CD4-positive, alpha-beta memory T cell (primary cell): ENCODE results near the gene RIPOR3. TPM values are rescaled to one million over a fixed set of nuclear protein-coding genes. Genes with fewer than 3 reads are reported as not detected.

Experiments used
- CTCF ChIA-PET: fragments of 350-600 bp; sonication (Branson Sonifier 250); formaldehyde crosslinking; loops from one replicate; lab custom pipeline; 2021; ENCODE audit warnings: inconsistent platforms; ENCODE audit not compliant: partially characterized antibody; lab: Charles Lee
- POLR2A ChIA-PET: fragments of 350-600 bp; sonication (Branson Sonifier 250); formaldehyde crosslinking; loops from one replicate; lab custom pipeline; 2021; ENCODE audit not compliant: partially characterized antibody; lab: Charles Lee
- DNase-seq, 5 donors: peaks; one replicate each; pipeline versions ENCODE4 v3.0.0 to v3.0.0-alpha.2; 2020 to 2022; ENCODE audit warnings: mixed read lengths in 1 of 5
- H3K27ac ChIP-seq: one replicate; pipeline ENCODE4 v1.7.0; 2013; ENCODE audit warnings: low read depth, low read length
- H3K27me3 ChIP-seq: 2 replicates; pipeline ENCODE4 v1.7.0; 2013; ENCODE audit warnings: mild to moderate bottlenecking, low read length, moderate library complexity; ENCODE audit not compliant: insufficient read depth
- H3K36me3 ChIP-seq: 2 replicates; pipeline ENCODE4 v1.7.0; 2013; ENCODE audit warnings: mild to moderate bottlenecking, low read length, moderate library complexity; ENCODE audit not compliant: insufficient read depth
- H3K4me1 ChIP-seq: 2 replicates; pipeline ENCODE4 v1.7.0; 2013; ENCODE audit warnings: mild to moderate bottlenecking, low read length, moderate library complexity; ENCODE audit not compliant: insufficient read depth
- H3K4me3 ChIP-seq, 2 donors: one replicate each; pipeline ENCODE4 v1.7.0; 2013; ENCODE audit warnings: low read length in 2 of 2, mild to moderate bottlenecking in 1 of 2
- H3K9me3 ChIP-seq, 2 donors: one replicate each; pipeline ENCODE4 v1.7.0; 2013; ENCODE audit warnings: low read length in 2 of 2, control low read depth in 1 of 2; ENCODE audit not compliant: control insufficient read depth in 1 of 2
- H3K27ac Mint-ChIP-seq, 7 donors: one replicate each; pipeline ENCODE4 v1.8.0; 2020 to 2021; ENCODE audit warnings: mixed read lengths in 7 of 7, mild to moderate bottlenecking in 6 of 7, inconsistent platforms in 3 of 7, moderate library complexity in 3 of 7
- H3K27me3 Mint-ChIP-seq, 2 donors: one replicate each; pipeline ENCODE4 v1.8.0; 2020 to 2021; ENCODE audit warnings: mixed read lengths in 2 of 2
- H3K36me3 Mint-ChIP-seq, 2 donors: one replicate each; pipeline ENCODE4 v1.8.0; 2020 to 2021; ENCODE audit warnings: mixed read lengths in 2 of 2, inconsistent platforms in 1 of 2, mild to moderate bottlenecking in 1 of 2
- H3K4me1 Mint-ChIP-seq, 4 donors: one replicate each; pipeline ENCODE4 v1.8.0; 2020 to 2021; ENCODE audit warnings: mixed read lengths in 4 of 4, mild to moderate bottlenecking in 1 of 4
- H3K4me3 Mint-ChIP-seq, 8 donors: one replicate each; pipeline ENCODE4 v1.8.0; 2020 to 2021; ENCODE audit warnings: mixed read lengths in 8 of 8, mild to moderate bottlenecking in 7 of 8, moderate library complexity in 6 of 8, inconsistent platforms in 3 of 8
- H3K9me3 Mint-ChIP-seq, 8 donors: one replicate each; pipeline ENCODE4 v1.8.0; 2020 to 2021; ENCODE audit warnings: mixed read lengths in 8 of 8, mild to moderate bottlenecking in 5 of 8, inconsistent platforms in 3 of 8, moderate library complexity in 1 of 8
- intact Hi-C: fragments of 100-400 bp; cut with micrococcal nuclease; formaldehyde crosslinking; loops from one replicate; pipeline ENCODE4 v1.15.1; 2023
- polyA plus RNA-seq, 2 donors: library from polyadenylated mRNA; unstranded; fragments of 300-500 nt; fragmentation: Illumina TruSeq; gene quantifications; one replicate each; pipeline ENCODE4 v1.2.3, GENCODE V29; 2021
- total RNA-seq, 2 experiments: library from RNA; stranded (reverse); gene quantifications; one replicate each; pipeline ENCODE4 v1.2.3, GENCODE V29; 2021

Gene RIPOR3
- total and polyA plus RNA-seq, 4 experiments from 2014 or later = 0.49 to 1.3 TPM; not detected in 2

DNA sequence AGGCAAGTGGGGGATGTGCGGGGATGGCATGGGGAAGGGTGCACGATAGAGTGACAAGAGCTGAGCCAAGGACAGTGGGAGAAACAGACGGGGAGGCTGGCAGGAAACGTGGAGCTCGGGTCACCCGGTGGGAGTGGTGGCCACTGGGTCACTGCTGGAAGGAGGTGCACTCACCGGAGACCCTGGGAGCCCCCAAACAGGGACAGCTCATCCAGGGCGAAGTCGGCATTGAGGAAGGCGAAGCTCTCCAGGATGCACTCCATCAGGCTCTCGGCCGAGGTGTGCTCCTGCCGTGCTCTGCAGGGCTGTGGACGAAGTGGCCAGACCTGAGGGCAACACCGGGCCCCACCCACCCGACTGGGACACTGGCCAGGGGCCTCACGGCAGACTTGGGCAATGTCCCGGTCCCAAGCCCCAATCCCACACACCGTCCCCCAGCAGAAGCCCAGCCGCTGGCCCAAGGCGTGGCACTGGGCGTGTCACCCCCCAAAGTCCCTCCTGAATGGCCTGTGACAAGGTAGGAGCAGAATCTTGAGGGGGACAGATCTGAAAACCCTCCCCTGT is 93.9 kb downstream of the RIPOR3 start:
- Mint-ChIP-seq H3K4me1 (peaks cover 0 to 12% (median 4%) of the 10 kb centered on the region in 4 donors), H3K36me3 (no peaks in the 10 kb centered on the region), H3K27me3 (peaks cover 0 to 2% of the 10 kb centered on the region in 2 donors), H3K27ac (peak overlapping the region in 1 of 7 donors; percentile 72), H3K9me3 (no peaks in the 10 kb centered on the region), H3K4me3 (no peak overlapping the region)
- no peaks in the 10 kb centered on the region for H3K36me3 ChIP-seq
- H3K27me3 ChIP-seq = no peaks in the 10 kb centered on the region
- no peak overlapping the region for H3K27ac ChIP-seq
- H3K4me1 ChIP-seq = no peaks in the 10 kb centered on the region
- H3K4me3 ChIP-seq = no peak overlapping the region
- intact Hi-C loops = no loop called here
- POLR2A ChIA-PET = no interaction called here
- no peak for DNase-seq
- H3K9me3 ChIP-seq = no peaks in the 10 kb centered on the region
- CTCF ChIA-PET = interaction anchor here (1.1 to 1.5 kb wide), 3 partner anchors 9 to 133 kb away, joined by 3 to 4 read pairs (median 4); no protein-coding TSS in a partner anchor

DNA sequence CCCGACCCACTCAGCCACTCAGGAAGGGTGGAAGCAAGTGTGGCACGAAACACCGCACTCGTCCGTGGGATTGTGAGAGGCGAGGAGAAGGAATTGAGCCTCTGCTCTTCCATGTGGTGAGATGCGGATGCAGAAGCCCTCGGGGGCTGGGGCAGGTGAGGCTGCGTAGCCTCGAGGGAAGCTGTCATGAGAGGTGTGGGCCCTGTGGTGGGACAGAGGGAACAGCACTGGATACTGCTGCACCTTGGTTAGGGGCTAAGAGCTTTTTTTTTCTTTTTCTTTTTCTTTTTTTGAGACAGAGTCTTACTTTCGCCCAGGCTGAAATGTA is 94.7 kb downstream of the RIPOR3 start:
- Mint-ChIP-seq H3K4me1 (peaks cover 0 to 12% (median 4%) of the 10 kb centered on the region in 4 donors), H3K27me3 (peaks cover 0 to 2% of the 10 kb centered on the region in 2 donors), H3K27ac (peak overlapping the region in 2 of 7 donors; percentile 72 to 88)

GRCh38 chr20:50595988-50596693 is 95.2 kb downstream of the RIPOR3 start:
- POLR2A ChIA-PET = no interaction called here
- Mint-ChIP-seq H3K4me3 (no peak overlapping the region), H3K9me3 (no peaks in the 10 kb centered on the region), H3K36me3 (no peaks in the 10 kb centered on the region), H3K4me1 (peaks cover 0 to 12% (median 4%) of the 10 kb centered on the region in 4 donors), H3K27me3 (peaks cover 0 to 2% of the 10 kb centered on the region in 2 donors), H3K27ac (peak overlapping the region in 5 of 7 donors; percentile 59 to 88 (median 80))
- intact Hi-C loops = no loop called here
- no peaks in the 10 kb centered on the region for H3K9me3 ChIP-seq
- H3K4me1 ChIP-seq = no peaks in the 10 kb centered on the region
- no peak overlapping the region for H3K27ac ChIP-seq
- no peak for DNase-seq
- H3K27me3 ChIP-seq = no peaks in the 10 kb centered on the region
- H3K4me3 ChIP-seq = no peak overlapping the region
- H3K36me3 ChIP-seq = no peaks in the 10 kb centered on the region
- CTCF ChIA-PET = interaction anchor here (0.9 to 1.5 kb wide), 2 partner anchors 132 to 153 kb away, joined by 3 to 4 read pairs; no protein-coding TSS in a partner anchor

More for the DNA sequence above, 94.7 kb downstream of the RIPOR3 start:
- H3K4me1 ChIP-seq = no peaks in the 10 kb centered on the region
- Mint-ChIP-seq H3K9me3 (no peaks in the 10 kb centered on the region), H3K4me3 (no peak overlapping the region), H3K36me3 (no peaks in the 10 kb centered on the region)
- no peak for DNase-seq
- intact Hi-C loops = no loop called here
- H3K27me3 ChIP-seq = no peaks in the 10 kb centered on the region
- no peak overlapping the region for H3K4me3 ChIP-seq
- no peaks in the 10 kb centered on the region for H3K9me3 ChIP-seq
- no peaks in the 10 kb centered on the region for H3K36me3 ChIP-seq
- CTCF ChIA-PET = interaction anchor here (1.3 to 1.5 kb wide), 2 partner anchors 8 to 132 kb away, joined by 4 read pairs; no protein-coding TSS in a partner anchor
- POLR2A ChIA-PET = no interaction called here
- H3K27ac ChIP-seq = no peak overlapping the region

DNA sequence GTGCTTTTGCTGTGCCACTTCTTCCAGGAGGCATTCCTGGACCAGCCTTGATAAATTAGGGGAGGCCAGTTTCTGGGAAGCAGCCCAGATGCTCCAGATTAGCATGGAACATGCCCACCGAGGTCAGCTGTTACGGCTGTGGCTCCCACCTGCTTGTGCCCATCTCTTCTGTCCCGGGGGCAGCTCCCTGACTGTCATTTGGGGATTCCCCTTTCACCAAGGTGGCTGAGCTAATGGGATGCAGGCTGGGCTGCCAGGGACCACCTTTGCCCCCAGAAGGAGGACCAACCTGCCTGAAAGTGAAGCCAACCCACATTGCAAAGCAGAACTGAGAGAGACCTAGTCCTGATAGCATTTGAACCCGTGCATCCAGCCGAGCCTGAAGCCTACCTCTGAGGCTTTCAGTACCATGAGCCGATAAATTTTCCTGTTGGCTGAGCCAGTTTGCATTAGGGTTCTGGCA is 95.9 kb downstream of the RIPOR3 start:
- no peak overlapping the region for H3K4me3 Mint-ChIP-seq

GRCh38 chr20:50594591-50595432 is 96.5 kb downstream of the RIPOR3 start:
- Mint-ChIP-seq H3K27me3 (no peaks in the 10 kb centered on the region), H3K4me1 (peaks cover 0 to 14% (median 3%) of the 10 kb centered on the region in 4 donors), H3K27ac (peak overlapping the region in 5 of 7 donors; percentile 30 to 75 (median 41)), H3K4me3 (no peak overlapping the region), H3K9me3 (no peaks in the 10 kb centered on the region), H3K36me3 (peaks cover 0 to 4% of the 10 kb centered on the region in 2 donors)
- Histone ChIP-seq H3K27me3 (no peaks in the 10 kb centered on the region), H3K4me3 (no peak overlapping the region), H3K27ac (no peak overlapping the region), H3K4me1 (no peaks in the 10 kb centered on the region), H3K9me3 (no peaks in the 10 kb centered on the region), H3K36me3 (no peaks in the 10 kb centered on the region)
- intact Hi-C loops = no loop called here
- ChIA-PET POLR2A (no interaction called here), CTCF (interaction anchor here (0.6 to 0.9 kb wide), 2 partner anchors 154 to 383 kb away, joined by 3 read pairs; no protein-coding TSS in a partner anchor)
- peak in 1 of 5 donors; percentile 17 for DNase-seq

More for the DNA sequence above, 95.9 kb downstream of the RIPOR3 start:
- Mint-ChIP-seq H3K36me3 (peaks cover 0 to 4% of the 10 kb centered on the region in 2 donors), H3K9me3 (no peaks in the 10 kb centered on the region), H3K4me1 (peaks cover 0 to 13% (median 3%) of the 10 kb centered on the region in 4 donors), H3K27me3 (no peaks in the 10 kb centered on the region), H3K27ac (peak overlapping the region in 6 of 7 donors; percentile 30 to 75 (median 56))
- no peaks in the 10 kb centered on the region for H3K4me1 ChIP-seq
- ChIA-PET CTCF (interaction anchor here (0.9 kb wide), 1 partner anchor 154 kb away, joined by 3 read pairs; no protein-coding TSS in a partner anchor), POLR2A (no interaction called here)
- no peaks in the 10 kb centered on the region for H3K36me3 ChIP-seq
- no peaks in the 10 kb centered on the region for H3K9me3 ChIP-seq
- H3K4me3 ChIP-seq = no peak overlapping the region
- no peak overlapping the region for H3K27ac ChIP-seq
- DNase-seq = no peak
- H3K27me3 ChIP-seq = no peaks in the 10 kb centered on the region
- intact Hi-C loops = no loop called here

DNA sequence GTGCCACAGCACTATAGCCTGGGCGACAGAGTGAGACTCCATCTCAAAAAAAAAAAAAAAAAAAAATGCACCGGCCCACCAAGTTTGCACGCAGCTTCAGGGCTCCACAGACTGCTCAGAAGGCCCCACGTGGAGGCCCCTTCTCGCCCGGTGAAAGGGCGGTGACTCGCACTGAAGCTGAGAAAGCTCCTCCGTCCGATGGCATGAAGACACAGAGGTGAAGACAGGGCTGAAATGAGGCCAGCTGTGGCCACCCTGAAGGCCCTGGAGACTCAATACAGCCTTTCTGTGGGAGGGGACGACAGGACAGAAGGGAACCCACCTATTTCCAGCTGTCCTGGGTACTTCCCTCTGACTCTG is 97.1 kb downstream of the RIPOR3 start:
- no peak overlapping the region for H3K4me3 Mint-ChIP-seq
- no peaks in the 10 kb centered on the region for H3K27me3 Mint-ChIP-seq
- Histone ChIP-seq H3K4me3 (no peak overlapping the region), H3K4me1 (no peaks in the 10 kb centered on the region), H3K36me3 (no peaks in the 10 kb centered on the region), H3K27me3 (no peaks in the 10 kb centered on the region), H3K9me3 (no peaks in the 10 kb centered on the region), H3K27ac (no peak overlapping the region)
- no peak for DNase-seq
- H3K27ac Mint-ChIP-seq = peak overlapping the region in 3 of 7 donors; percentile 6 to 59 (median 41)
- ChIA-PET CTCF (interaction anchor here (0.6 kb wide), 1 partner anchor 382 kb away, joined by 3 read pairs; no protein-coding TSS in a partner anchor), POLR2A (no interaction called here)
- H3K4me1 Mint-ChIP-seq = peaks cover 0 to 14% (median 3%) of the 10 kb centered on the region in 4 donors
- peaks cover 0 to 4% of the 10 kb centered on the region in 2 donors for H3K36me3 Mint-ChIP-seq
- intact Hi-C loops = no loop called here
- no peaks in the 10 kb centered on the region for H3K9me3 Mint-ChIP-seq
